Colon (tissue), 2 donors: Measurements from ENCODE around the gene ABCC2.

Source experiments
- FAIRE-seq: peaks from 2 replicates; lab custom pipeline; 2012; peaks lifted over from hg19 to GRCh38; lab: Jason Lieb, UNC
- donor health status: control.
- donor health status: control.

The ABCC2 gene

DNA sequence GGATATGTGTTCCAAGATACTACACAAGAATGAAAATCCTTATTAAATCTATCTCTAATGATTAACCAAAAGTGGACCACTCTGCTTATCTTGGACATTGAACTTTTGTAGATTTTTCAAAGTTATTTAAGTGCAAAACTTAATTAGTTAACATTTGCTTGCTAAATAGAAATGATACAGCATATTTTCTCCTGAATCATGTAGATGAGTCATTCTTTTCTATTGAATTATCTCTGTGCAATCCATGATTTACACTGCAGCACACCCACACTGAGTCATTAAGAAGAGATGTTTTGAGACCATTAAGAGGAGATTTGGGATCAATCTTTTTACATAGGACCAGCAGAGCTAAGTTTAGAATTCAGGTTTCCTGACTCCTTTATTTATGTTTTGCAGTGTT lies 6.6 kb upstream of the ABCC2 start:
- FAIRE-seq, result no peak

- FAIRE-seq, result no peak
Measured at GRCh38 chr10:99777918-99778714, 4.3 kb upstream of the ABCC2 start.

DNA sequence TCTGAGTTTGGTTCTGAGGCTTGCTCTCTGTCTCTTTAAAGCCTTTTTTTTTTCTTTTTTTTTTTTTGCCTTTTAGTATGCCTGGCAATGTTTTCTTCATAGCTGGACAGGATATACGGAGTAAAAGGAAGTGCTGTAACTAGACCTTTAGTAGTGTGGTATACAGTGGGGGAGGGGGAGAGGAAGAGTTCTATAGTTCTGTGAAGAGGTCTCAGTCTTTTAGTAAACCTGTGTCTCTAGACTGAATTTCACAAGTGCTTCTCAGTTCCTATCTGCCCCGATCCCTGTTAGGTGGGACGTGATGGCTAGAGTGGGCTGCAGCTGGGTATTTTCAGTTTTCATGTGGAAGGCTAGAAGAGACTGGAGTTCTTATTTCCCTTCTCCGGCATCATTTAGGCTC lies 3.1 kb upstream of the ABCC2 start:
- no peak for FAIRE-seq

- FAIRE-seq, result no peak
Measured at GRCh38 chr10:99781734-99782429, 558 bp upstream of the ABCC2 start.

DNA sequence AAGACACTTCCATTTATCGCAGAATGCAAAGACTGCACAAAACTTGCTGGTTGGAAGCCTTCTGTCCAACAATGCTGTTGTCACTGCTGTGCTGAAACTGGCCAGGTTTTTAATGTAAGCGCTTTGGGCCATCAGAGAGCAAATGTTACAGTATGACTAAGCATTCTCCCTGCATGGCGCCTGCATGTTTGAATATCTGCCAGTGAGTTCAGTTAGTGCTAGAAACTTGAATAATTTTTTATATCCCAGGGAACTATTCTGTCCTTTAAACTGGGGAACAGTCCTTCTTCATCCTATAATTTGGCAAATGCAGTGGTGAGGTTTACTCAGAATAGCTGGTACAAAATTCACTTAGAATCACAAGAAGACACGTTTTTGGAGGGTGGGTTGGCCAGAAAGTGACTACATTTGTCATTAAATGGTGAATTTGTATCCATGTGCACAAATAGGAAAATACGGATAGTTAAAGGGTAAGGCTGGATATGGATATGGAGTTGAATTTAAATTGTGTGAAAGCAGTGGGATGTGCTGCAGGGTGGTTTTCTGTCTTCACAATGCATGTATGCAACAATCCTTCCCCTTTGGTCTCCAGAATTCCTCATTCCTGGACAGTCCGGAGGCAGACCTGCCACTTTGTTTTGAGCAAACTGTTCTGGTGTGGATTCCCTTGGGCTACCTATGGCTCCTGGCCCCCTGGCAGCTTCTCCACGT lies 1.7 kb downstream of the ABCC2 start:
- FAIRE-seq, result no peak

DNA sequence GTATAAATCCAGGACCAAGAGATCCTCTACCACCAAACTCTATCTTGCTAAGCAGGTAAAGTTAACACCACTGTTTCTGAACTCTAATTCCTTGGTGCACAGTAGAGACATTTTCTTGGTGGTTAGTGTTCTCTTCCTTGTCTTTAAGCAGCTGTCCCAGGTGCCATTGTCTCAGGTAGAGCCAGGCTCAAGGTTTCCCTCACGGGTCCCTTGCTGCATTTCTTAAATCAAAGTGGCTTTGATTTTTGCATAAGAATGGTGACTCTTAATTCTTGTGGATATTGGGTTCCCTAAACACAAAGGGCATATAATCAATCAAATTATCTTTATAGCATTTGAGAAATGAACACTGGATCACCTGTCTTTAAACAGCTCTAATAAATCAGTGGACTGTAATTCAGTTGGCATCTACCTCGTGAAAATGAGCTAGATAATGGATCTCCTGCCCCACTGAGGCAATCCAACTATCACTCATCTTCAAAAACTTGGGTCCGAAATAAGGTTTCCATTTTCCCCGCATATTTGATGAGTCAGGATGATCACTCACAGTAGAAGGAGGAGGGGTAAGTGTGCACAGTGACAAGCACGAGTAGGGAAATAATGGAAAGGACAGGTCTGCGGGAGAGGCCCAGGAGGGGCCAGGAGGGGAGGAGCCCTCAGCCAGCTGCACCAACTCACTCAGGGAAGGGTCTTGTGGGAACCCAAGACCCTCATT lies 2.4 kb downstream of the ABCC2 start:
- FAIRE-seq, result no peak

DNA sequence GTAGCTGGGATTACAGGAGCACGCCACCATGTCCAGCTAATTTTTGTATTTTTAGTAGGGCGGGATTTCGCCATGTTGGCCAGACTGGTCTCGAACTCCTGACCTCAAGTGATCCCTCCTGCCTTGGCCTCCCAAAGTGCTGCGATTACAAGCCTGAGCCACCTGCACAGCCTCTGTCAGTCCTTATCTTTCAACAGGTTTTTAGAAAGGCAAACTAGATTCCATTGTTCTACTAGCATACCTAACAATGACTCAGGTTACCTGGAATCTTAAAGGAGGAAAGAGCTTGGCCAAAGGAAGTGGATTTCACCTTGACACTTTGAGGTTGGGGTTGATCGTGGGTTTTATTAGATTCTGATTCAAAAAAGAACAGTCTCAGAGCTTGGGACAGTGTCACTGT lies 3.2 kb downstream of the ABCC2 start:
- no peak for FAIRE-seq

- no peak for FAIRE-seq
Measured at GRCh38 chr10:99787311-99787710, 4.9 kb downstream of the ABCC2 start.

GRCh38 chr10:99787782-99788445 lies 5.5 kb downstream of the ABCC2 start:
- FAIRE-seq, result no peak

DNA sequence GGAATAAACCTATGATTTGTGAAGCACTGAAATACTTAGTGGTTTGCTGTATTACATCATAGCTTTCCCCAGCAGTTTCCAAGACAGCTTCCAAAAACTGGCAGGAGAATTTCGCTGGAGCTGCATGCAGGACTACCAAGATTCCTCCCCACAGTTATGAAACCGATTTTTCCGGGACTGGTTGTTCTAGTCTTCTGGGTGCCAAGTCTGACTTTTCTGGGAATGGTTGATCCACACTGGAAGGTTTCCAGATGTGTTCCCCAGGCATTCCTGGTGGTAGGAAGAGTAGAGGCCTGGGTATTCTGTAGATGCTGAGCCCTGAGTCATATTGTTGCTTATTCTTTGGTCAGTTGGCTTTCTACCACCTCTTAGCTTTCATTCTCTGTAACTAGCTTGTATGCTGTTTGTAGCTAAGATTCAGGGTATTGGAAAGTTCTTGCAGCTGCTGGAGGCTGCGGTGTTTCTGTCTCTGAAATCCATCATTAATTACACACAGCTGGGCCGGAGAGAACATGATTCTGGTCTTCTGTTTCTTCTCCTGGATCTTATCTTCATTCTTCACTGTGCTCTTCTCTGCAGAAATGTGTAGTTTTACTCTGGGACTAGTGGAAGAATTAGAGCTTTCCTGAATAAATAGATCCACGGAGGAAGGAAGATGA lies 6.3 kb downstream of the ABCC2 start:
- FAIRE-seq, result no peak

- no peak for FAIRE-seq
Measured at GRCh38 chr10:99791831-99792230, 9.4 kb downstream of the ABCC2 start.

GRCh38 chr10:99793819-99794218 lies 11.4 kb downstream of the ABCC2 start:
- no peak for FAIRE-seq

- no peak for FAIRE-seq
Measured at GRCh38 chr10:99796928-99797327, 14.5 kb downstream of the ABCC2 start.

DNA sequence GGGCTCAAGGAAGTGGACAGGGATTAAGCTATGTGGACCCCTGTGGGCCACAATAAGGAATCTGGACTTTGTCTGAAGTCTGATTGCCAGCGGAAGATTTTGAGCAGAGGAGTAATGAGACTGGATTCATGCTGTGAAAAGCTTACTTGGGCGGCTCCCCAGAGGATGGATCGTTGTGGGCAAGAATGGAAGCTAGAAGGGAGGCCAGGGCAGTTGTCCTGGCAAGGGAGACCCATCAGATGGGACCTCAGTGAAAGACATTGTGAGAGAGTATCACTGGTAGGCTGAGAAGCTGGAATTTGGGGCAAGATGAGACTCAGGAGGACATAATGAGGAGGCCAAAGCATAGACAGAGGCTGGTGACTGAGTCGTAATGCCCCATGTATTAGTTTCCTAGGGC lies 15.6 kb downstream of the ABCC2 start:
- no peak for FAIRE-seq

DNA sequence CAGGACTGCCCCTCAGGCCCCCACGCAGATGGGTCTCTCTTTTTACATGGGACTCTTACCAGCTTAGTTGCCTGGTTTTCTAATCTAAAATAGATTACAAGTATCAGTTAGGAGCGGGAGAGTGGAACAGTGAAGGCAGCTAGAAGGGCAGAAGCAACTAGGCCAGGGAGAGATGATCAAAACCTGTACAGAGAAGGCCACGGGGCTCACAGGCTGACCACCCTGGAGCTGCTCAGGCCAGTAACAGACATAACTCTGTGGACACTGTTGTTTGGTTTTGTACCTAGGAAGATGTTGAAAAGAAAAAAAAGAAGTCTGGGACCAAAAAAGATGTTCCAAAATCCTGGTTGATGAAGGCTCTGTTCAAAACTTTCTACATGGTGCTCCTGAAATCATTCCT lies 16.5 kb downstream of the ABCC2 start:
- no peak for FAIRE-seq

- FAIRE-seq, result no peak
Measured at GRCh38 chr10:99799613-99800012, 17.2 kb downstream of the ABCC2 start.

- no peak for FAIRE-seq
Measured at GRCh38 chr10:99804471-99804870, 22.0 kb downstream of the ABCC2 start.

DNA sequence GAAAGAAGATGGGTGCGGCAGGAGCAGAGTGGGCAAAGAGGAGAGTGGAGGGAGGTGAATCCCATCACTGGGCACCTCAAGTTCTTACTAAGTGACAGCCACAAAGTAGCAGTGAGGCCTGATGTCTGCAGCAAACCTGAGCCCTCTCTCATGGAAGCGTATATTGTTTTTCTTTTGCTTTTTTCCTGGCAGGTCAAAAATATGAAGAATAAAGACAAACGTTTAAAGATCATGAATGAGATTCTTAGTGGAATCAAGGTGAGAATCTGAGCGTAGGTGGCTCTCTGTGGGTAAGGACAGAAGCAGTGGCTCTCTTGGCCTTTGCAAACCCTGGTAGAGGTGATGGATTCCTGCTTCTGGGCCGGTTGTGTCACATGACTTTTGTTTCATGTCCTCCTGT lies 22.8 kb downstream of the ABCC2 start:
- no peak for FAIRE-seq

- FAIRE-seq, result no peak
Measured at GRCh38 chr10:99806091-99806490, 23.7 kb downstream of the ABCC2 start.

DNA sequence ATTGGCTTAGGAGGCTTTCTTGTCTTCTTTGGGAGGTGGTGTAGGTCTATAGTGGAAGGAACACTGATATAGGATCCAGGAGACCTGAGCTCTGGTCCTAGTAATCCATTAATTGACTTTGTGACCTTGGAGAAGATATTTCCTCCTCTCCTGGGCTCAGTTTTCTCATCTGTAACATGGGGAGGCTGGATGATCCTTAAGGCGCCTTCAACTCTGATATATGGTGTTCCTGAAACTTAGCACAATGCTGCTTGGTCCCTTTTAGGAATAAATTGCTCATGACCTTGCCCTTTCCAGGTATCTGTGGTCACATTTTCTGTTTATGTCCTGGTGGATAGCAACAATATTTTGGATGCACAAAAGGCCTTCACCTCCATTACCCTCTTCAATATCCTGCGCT lies 25.3 kb downstream of the ABCC2 start:
- FAIRE-seq, result no peak

GRCh38 chr10:99808270-99808669 lies 25.8 kb downstream of the ABCC2 start:
- no peak for FAIRE-seq
